Stimulated activated CD4-positive, alpha-beta T cell treated with anti-CD3 and anti-CD28 coated beads, Interleukin-4, amount 100 ng/mL, for 24 hours (primary cell): ENCODE results near the gene TENT5C.

Experiments
- DNase-seq: peaks from one replicate; pipeline ENCODE4 v3.0.0-alpha.2; 2020

The TENT5C gene

GRCh38 chr1:117573386-117574023 is 32.3 kb upstream of the TENT5C start:
- no peak for DNase-seq

GRCh38 chr1:117574161-117574835 is 31.6 kb upstream of the TENT5C start:
- no peak for DNase-seq

- no peak for DNase-seq
These were observed 30.1 kb upstream of the TENT5C start for GRCh38 chr1:117575586-117576225.

- no peak for DNase-seq
These were observed 29.6 kb upstream of the TENT5C start for GRCh38 chr1:117576236-117576635.

- no peak for DNase-seq
These were observed 28.5 kb upstream of the TENT5C start for GRCh38 chr1:117577191-117577885.

- no peak for DNase-seq
These were observed 27.4 kb upstream of the TENT5C start for GRCh38 chr1:117578466-117578865.

- DNase-seq, result no peak
These were observed 26.5 kb upstream of the TENT5C start for GRCh38 chr1:117579221-117579906.

- DNase-seq, result no peak
These were observed 25.4 kb upstream of the TENT5C start for GRCh38 chr1:117580436-117580835.

- no peak for DNase-seq
These were observed 25.0 kb upstream of the TENT5C start for GRCh38 chr1:117580882-117581281.

- no peak for DNase-seq
These were observed 24.4 kb upstream of the TENT5C start for GRCh38 chr1:117581391-117581943.

- DNase-seq, result no peak
These were observed 23.4 kb upstream of the TENT5C start for GRCh38 chr1:117582451-117582850.

GRCh38 chr1:117583247-117583646 is 22.6 kb upstream of the TENT5C start:
- DNase-seq, result no peak

GRCh38 chr1:117584181-117584580 is 21.7 kb upstream of the TENT5C start:
- DNase-seq, result no peak

GRCh38 chr1:117585086-117585485 is 20.8 kb upstream of the TENT5C start:
- no peak for DNase-seq

GRCh38 chr1:117586337-117586736 is 19.5 kb upstream of the TENT5C start:
- no peak for DNase-seq

- no peak for DNase-seq
These were observed 18.9 kb upstream of the TENT5C start for GRCh38 chr1:117586747-117587498.

GRCh38 chr1:117587499-117588356 is 18.1 kb upstream of the TENT5C start:
- DNase-seq, result no peak

GRCh38 chr1:117589544-117589943 is 16.3 kb upstream of the TENT5C start:
- DNase-seq, result no peak

- no peak for DNase-seq
These were observed 15.4 kb upstream of the TENT5C start for GRCh38 chr1:117590273-117590925.

GRCh38 chr1:117591252-117591651 is 14.6 kb upstream of the TENT5C start:
- DNase-seq, result no peak
